ENCODE results near the gene METTL26.

The METTL26 gene

GRCh38 chr16:636206-637080 is at the start of gene METTL26:
TSS of gene METTL26 (minus strand) at chr16:636305. CDS start at chr16:636290, 15 bp downstream.
- no peak for TF ChIP-seq CTCF (conservative IDR thresholded peaks at IDR 0.05; ENCODE audit: low read depth, low read length)
- H3K4me3 ChIP-seq (ENCODE audit: low read depth, low read length): peak within 1 kb of the TSS; percentile 87
- peak; percentile 95 for DNase-seq (ENCODE audit: low read depth)

GRCh38 chr16:684961-685696 is 49.0 kb upstream of the METTL26 start:
- DNase-seq (ENCODE audit: low read depth): no peak
- H3K4me3 ChIP-seq (ENCODE audit: low read depth, low read length): peak overlapping the region; percentile 69
- no peak for TF ChIP-seq CTCF (conservative IDR thresholded peaks at IDR 0.05; ENCODE audit: low read depth, low read length)

GRCh38 chr16:684071-684794 is 48.1 kb upstream of the METTL26 start, which contains the start of gene JMJD8:
TSS of gene JMJD8 (minus strand) at chr16:684334. CDS start at chr16:684319, 15 bp downstream.
- peak within 1 kb of the TSS; percentile 69 for H3K4me3 ChIP-seq (ENCODE audit: low read depth, low read length)
- DNase-seq (ENCODE audit: low read depth): peak; percentile 97
- no peak for TF ChIP-seq CTCF (conservative IDR thresholded peaks at IDR 0.05; ENCODE audit: low read depth, low read length)

- peak overlapping the region; percentile 69 for H3K4me3 ChIP-seq (ENCODE audit: low read depth, low read length)
- no peak for TF ChIP-seq CTCF (conservative IDR thresholded peaks at IDR 0.05; ENCODE audit: low read depth, low read length)
- no peak for DNase-seq (ENCODE audit: low read depth)
Observed at GRCh38 chr16:683396-684070, 47.4 kb upstream of the METTL26 start.

GRCh38 chr16:682493-683395 is 46.6 kb upstream of the METTL26 start:
- DNase-seq (ENCODE audit: low read depth): no peak
- peak overlapping the region; percentile 69 for H3K4me3 ChIP-seq (ENCODE audit: low read depth, low read length)
- no peak for TF ChIP-seq CTCF (conservative IDR thresholded peaks at IDR 0.05; ENCODE audit: low read depth, low read length)

All from choroid plexus epithelial cell (primary cell).